HG02798 (cell line): ENCODE measurements around the gene CTBP2.

Experiments used
- ATAC-seq: cut with Tn5 transposase; IDR thresholded peaks from one replicate; pipeline ENCODE4 v1.9.1; 2021; ENCODE audit warnings: mild to moderate bottlenecking; ENCODE audit not compliant: unreplicated experiment, poor library complexity

Gene CTBP2

DNA sequence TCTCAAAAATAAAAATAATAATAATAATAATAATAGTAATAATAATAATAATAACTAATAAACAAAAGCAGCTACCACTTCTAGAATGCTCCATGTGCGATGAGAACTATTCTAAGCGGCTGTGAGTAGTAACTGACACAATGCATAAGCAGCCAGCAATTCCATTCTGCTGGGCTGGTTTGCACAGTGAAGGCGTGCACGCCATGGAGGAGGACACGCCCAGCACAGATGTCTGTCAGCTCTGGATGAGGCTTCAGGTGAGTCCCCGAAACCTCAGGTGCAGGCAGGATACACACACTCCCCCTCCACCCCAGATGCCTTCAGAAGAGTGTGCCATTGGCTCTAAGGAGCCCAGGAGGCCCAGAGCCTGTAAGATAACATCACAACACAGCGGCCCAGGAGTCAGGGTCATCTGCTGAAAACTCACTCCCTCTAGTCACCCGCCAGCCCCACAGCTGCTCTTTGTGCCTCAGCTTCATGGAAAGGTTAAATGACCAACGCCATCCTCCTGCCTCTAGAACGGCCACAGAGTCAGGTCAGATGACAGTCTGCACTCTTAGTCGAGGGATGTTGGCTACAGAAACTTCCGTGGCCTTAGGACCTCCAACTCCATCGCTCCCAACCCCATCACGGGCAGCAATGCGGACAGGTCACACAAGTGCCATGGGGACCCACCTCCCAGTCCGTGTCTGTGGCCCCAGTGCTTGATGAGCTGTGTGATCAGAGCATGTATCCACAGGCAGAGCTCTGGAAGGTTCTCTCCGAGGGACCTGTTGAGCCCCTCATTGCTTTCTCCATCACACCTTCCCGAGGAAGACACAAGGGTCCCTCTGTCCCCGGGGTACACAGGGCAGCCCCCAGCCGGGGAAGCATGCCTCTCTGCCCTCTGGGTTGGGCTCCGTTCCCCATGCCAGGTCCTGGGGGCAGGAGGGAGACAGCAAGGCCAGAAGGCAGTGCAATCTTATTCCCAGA lies 103.9 kb downstream of the CTBP2 start:
- no peak for ATAC-seq

DNA sequence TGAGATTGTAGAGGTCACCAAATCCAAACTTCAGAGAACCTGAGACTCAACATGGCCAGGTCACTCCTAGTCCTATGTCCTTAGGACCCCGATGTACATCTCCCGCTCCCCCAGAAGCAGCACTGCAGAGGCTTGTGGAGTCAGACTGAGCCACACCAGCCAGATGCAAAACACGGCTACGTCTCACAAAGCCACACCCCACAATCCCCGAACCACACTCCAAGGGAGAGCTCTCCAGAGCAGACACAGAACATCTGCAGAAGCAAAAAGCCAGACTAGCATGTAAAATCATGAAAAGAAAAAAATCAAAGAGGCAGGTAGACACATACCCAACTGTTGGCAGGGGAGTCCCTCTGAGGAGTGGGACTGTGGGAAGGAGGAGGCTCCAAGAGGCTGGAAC lies 104.9 kb downstream of the CTBP2 start:
- ATAC-seq, result no peak

DNA sequence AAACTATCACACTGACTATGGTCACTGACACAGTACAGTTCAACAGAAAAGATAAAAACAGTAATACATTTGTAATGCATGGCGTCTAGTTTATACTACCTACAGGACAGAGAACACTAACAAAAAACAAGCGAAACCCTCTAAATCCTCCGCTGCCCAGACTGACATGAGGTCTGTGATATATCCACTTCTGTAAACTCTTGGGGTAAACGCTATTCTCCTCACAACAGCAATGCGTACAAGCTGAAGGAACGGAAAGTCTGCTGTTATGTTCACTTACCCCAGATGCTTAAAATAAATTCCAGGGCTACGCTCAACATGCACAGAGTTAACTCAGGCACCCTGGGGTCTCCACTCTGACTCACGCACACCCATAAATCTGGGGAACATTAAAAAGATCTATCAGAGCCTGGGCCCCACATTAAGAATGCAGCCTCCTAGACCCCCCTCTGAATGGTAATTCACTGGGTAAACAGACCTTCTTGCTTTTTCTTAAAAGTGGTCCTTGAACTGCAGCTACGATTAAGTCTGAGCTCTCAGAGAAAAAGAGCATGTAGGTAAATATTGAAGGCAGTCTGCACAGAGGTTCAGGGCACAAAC lies 105.6 kb downstream of the CTBP2 start:
- ATAC-seq, result no peak

DNA sequence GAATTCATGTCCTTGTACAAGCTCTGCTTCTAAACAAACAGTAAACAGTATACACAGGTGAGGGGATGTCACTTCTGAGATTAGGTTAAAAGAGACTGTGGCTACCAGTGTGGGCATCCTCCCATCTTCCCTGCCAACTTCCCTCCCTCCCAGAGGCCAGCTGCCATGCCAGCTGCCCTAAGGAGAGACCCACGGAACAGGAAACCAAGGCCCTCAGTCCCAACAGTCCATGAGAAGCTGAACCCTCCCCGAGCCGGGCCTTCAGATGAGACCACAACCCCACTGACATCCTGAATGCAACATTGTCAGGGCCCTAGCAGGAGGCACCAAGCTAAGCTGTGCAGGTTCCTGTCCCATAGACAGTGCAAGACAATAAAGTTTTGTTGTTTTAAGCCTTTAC lies 106.1 kb downstream of the CTBP2 start:
- ATAC-seq, result no peak

DNA sequence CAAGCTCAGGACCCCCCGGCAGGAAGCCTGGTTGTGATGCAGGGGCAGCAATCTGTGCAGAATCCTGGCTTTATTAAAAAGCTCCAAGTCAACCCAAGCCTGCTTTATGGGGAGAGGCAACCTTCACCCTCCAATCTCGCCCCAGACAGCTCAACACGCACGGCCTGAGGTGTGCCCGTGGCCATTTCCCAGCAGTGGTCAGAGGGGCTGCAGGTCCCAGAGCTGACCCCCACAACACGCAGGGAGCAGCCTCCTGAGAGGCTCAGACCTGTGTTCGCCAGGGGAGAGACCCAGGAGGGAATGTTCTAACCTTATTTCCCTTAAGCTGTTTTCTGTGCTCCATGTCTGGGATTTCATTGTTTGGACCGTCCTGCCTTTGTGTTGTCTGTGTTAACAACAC lies 108.2 kb downstream of the CTBP2 start:
- ATAC-seq, result no peak

DNA sequence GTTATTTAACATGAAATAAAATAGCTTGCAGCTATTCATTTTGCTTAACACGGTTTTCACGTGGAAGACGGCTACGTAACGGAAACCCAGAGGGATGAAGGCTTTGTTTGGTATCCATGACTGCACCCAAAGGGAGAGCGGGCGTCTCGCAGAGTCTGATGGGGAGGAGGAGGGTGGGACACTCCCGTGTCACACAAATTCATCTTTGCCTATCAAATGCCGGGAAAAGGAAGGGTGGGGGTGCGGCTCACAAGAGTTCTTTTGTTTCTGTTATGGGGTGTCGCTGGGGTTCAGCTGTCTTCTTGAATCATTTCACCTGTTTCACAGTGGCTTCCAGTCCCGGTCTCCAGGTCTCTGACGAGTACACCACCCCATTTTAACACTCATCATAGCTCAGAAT lies 110.0 kb downstream of the CTBP2 start:
- no peak for ATAC-seq

DNA sequence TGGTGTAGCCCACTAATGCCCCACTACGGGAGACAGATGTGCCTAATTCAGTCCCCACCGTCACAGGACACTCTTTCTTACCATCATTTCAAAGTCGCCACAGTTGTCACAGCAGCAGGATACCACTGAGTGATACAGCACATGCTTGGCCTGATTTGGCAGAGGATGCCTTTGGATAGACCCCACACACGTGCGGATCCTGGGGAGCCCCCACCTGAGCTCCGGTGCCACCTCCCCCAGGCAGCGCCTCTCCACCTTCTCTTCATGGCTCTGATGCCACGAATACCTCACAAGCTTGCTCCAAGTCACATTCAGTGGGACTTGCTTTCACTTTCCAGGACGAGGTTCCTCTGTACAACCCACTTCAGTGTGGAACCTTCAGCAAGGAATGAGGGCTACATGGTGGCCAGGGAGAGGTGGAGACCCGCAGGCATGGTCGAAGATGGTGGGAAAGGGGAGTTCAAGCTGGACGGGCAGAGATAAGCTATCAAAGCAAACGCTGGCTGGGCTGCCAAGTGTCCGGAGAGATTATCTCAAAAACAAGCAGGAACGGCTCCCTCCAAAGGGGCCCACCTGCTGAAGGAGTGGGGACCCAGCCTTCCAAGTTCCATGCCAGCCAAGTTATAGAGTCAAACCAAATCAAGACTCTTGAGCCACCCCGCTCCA lies 111.0 kb downstream of the CTBP2 start:
- ATAC-seq, result no peak

DNA sequence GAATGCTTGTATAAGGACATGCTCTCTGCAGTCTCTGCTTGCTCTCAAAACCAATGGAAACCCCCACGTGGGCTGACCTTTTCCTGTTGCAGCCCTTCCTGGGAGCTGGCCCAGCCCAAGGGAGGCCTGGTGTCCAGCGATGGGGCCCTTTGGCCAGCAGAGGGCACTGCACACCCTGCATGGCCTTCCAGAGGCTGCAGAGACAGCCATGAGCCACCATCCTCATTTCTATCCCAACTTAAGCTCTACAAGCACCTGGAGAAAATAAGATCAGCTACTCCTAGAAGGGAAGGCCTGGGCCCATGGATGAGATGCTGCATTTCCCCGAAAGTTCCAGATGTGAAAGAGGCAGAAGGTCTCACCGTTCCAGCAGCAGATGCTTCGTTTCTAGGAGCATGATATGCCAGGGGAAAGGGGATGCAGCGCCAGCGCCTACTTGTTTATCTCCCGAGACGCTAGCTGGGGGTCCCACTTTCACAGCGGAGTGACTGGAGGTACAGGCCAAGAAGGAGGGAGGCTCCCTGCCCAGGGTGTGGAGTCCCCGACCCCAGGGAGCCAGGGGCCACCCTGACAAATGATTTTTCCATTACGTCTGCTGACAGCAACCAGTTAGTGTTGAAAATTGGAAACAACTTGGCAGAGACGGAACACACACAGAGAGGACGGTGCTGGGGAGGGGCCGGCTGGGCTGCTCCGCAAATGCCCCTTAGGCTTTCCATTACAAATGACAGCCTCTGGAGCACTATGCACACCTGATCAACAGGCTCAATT lies 112.1 kb downstream of the CTBP2 start:
- peak; percentile 92 for ATAC-seq

DNA sequence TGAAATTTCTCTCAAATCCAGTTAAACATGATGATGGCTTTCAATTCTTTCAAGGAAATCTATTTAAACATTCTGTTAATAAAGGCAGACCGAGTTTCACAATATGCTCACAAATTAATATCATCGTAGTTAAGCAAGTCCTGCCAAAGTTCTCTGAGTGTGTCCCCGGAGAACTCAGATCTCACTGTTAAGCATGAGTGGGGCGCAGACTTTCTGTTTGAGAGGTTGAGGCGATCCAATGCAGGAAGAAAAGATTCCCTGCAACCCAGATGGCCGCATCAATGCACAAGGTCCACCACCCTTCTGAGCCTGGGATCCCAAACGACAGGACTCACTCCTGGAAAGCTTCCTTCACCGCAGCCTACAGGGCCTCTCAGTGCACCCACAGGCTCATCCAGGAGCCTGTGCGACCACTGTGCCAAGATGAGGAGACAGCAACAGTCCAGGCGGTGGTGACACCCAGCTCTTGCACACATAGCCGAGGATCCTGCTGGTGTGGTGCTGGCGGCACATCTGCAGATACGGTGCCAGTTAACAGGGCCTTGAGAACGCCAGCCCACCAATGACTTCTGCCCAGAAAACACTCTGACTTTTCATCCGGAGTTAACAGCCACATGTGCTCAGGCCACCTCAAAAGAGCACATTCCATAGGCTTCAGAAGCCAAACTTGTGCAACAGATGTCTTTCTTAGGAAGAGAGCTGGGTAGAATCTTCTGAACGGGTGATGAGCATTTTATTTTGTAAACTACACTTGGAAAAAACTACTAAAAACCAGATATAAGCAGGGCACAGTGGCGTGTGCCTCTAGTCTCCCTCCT lies 116.3 kb downstream of the CTBP2 start:
- ATAC-seq, result no peak

DNA sequence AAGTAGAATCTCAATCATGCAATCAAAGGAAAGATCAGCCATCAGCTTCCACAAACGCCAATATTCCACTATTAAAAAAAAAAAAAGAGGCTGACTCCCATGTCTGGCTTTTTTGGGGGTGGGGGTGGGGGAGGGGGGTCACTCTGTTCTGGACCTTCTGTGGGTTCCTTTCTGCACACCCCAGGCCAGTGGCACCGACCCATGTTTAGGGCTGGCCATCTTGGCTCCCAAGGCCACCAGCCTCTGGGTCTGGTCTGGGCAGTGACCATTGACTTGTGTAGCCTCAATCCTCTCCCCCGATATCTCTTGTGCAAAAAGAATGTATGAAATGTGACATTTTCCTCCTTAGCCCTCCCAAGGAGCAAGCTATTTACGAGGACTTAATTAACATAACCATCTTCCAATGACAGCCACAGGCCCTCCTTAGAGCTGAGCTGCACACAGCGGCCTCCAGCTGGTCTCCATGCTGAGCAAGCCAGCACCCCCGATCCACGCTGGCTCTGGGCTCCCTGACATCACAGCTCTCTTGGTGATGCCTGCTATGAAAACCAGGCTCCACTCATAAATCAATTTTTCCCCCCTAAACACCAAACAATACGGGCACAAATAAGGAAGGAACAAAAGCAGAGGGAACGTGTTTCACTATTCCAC lies 118.4 kb downstream of the CTBP2 start:
- ATAC-seq, result no peak

DNA sequence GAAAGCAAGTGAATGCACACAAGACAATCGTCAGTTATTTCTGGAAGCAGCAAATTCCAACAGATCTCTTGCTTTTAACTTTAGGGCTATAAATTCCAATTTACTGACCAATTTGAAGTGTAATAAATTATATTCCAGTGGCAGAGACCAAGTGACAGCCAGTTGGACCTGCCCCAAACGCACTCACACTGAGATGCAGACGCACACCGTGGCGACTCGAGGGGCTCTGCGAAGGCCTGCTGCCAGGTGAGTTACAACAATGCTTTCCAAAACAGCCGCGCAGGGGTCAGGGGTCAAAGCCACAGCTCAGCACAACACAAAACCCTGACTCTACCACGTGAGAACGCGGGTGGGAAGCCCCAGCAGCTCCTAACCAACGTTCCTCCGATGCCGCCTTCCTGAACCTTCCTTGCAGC lies 121.0 kb downstream of the CTBP2 start:
- no peak for ATAC-seq

DNA sequence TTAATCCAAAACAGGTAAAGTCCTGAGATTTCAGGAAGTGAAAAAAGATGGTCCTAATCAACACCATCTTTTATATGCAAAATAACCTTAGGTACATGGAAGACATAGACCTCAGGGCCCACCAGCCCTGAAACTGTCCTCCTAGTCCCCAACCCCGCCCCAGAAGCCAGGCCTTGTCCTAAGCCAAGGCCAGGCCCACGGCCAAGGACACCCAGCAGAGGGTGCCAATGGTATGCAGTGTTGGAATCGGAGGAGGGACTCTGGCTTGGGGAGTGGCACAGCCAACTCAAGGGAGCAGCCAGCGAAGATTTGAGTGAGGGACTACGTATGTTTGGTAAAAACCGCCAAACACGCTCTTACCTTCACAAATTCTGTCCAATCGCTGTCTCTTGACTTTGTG lies 121.7 kb downstream of the CTBP2 start:
- no peak for ATAC-seq

DNA sequence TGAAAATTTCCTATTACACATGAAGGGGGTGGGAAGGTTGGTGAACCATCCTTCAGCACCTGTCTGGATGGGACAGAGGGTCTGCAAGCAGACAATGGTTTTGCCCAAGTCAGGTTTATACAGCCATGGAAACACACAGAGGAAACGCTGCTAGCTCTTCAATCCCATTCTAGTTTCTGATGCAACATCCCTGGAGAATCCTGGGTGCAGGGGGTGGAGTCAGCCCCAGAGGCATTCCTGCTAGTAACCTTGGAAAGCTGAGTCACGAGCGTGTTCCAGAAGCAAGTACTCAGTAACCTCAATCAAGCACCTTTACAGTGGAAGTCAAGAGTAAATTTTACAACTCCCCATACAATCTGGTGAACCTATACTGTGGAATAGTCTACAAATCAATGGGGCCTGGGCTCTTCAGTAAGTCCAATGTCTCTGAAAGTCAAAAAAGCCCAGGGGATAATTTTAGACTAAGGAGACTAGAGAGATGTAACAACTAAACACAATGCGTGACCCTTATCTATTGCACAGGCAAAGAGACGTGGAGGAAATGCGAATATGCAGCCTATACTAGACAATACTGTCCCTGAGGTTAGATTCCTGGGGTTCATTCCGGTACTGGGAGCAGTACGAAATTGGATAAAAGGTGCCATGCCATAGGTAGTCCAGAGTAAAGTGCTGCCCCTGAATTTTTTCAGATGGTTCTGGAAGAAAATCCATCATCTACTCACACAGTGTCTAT lies 123.1 kb downstream of the CTBP2 start:
- no peak for ATAC-seq

DNA sequence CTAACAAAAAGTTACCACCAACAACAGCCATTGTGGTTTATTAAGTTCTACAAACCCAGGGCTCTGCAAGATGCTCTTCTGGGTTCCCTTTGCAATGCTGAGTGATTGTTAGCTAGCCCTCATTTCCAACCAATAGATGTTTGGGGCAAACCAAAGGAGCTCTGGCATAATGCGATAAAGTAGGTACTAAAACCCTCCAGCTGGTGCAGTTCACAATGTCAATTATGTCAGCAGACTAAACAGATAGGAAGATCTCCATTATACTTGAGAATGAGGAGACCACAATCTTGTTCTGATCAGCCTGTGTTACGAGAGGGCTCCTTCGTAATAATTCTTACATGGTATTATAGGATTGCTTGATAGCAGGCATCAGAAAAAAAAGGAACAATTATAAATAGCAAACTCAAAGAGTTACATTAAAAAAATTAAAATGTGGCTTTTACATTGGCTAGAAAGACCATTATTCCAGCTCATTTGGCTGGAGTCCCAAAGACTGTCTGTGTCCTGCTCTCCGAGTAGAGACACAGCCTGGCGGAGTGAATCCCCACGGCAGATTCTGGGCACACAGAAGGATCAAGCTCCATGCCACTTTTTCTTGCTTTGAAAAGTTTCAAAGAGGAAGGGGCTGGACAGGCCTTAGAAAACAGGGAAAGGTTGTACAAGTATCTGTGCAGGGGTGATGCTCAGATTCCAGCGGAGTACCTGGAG lies 124.6 kb downstream of the CTBP2 start:
- ATAC-seq, result no peak

DNA sequence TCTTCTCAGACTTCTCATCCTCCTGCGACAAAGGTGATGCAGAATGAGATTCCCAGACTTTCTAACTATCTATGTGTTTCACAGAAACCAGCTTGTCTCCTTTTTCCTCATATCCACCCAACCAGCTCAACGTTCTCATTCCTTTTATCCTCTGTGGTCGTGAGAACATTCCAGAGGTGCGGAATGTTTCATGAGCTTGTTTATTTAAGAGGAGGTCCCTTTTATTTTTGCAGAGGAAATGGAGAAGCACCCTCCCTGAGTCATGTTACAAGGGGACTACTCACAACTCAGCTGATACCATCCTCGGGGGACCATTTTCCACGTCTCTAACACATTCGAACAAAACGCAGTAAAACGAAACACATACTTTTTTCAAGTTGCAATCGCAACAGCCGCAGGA lies 125.2 kb downstream of the CTBP2 start:
- ATAC-seq, result no peak

DNA sequence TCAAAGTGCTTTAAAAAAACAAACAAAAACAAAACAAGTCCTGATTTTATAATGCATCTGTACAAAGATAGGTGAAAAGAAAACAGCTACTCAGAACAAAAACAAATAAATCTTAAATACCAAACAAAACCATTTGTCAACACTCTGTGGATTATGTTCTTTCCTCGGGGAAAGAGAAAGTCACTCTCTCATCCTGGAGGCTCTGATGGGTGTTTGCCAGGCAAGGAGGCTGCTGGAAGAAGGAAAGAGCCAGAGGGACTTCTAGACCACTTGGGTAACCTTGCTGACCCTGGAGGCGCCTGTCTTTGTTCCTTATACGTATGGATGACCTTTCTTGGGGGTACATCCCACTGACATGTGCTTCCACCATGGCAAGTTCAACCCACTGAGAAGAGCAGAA lies 125.7 kb downstream of the CTBP2 start:
- ATAC-seq, result no peak

DNA sequence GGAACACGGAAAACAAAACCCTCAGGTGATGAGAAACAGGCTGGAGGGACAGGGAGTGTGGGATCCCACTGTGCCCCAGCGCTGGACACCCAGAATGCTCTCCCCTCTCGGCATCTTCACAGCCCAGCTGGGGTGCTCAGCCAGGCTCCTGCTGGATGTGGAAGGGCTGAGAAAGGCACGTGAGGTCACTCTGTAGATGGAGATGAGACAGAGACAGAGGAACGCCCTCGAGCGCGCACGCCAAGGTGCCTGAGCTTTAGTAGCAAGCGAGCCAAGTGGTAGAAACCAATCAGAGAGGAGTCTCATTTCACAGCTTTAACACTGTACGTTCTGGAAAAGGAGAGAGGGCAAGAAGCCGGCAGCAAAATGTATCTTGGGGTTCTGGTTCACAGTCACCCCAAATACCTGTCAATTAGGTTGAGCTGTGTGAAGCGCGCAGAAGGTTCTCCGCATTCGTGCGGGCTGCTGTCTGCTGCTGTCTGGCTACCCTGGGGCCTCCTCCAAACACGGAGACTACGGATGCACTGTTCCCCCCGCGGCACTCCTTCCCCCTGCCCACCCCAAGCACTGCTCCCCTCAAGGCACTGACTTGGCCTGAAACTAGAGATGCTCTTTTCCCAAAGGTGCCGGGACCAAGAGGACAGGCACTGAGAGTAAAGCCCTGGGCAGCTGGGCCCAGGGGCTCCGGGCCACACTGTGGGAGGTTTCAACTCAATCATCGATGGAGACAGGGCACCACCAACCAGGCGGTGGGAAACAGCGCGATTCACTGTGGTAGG lies 127.0 kb downstream of the CTBP2 start:
- no peak for ATAC-seq
